Measurements from ENCODE around the gene KRTAP12-3. TPM values are rescaled to one million over a fixed set of nuclear protein-coding genes. Genes with fewer than 3 reads are reported as not detected.
"Not testable (repeated sequence)": the region's sequence is repeated elsewhere in the genome, so short reads cannot be mapped to it uniquely, and the experiment has no call there.

KRTAP12-3 gene
- total RNA-seq, 4 donors from 2014 or later = not detected

GRCh38 chr21:44684077-44684476, 26.3 kb downstream of the KRTAP12-3 start:
- TF ChIP-seq EP300 (IDR thresholded peaks at IDR 0.05) (no peak), CTCF (IDR thresholded peaks at IDR 0.05) (no peak), POLR2A (IDR thresholded peaks at IDR 0.05) (no peak)

GRCh38 chr21:44684483-44684882, 26.8 kb downstream of the KRTAP12-3 start:
- Histone ChIP-seq H3K4me1 (no peaks in the 10 kb centered on the region), H3K4me3 (no peak overlapping the region), H3K36me3 (no peaks in the 10 kb centered on the region), H3K27me3 (peaks cover 0 to 31% of the 10 kb centered on the region in 2 donors), H3K27ac (no peak overlapping the region), H3K9me3 (no peaks in the 10 kb centered on the region)
- 70 to 79% methylated on average over 6 of the region's 6 CpGs for WGBS, 2 donors
- TF ChIP-seq POLR2A (IDR thresholded peaks at IDR 0.05) = no peak
- TF ChIP-seq CTCF (IDR thresholded peaks at IDR 0.05) = no peak
- TF ChIP-seq EP300 (IDR thresholded peaks at IDR 0.05) = no peak
- no peak for DNase-seq (ENCODE audit: low spot score in 2 of 2)

More at GRCh38 chr21:44684077-44684476, 26.3 kb downstream of the KRTAP12-3 start:
- no peaks in the 10 kb centered on the region for H3K9me3 ChIP-seq
- DNase-seq (ENCODE audit: low spot score in 2 of 2) = no peak
- peaks cover 0 to 31% of the 10 kb centered on the region in 2 donors for H3K27me3 ChIP-seq
- no peaks in the 10 kb centered on the region for H3K36me3 ChIP-seq
- 77 to 85% methylated on average over 7 of the region's 7 CpGs for WGBS, 2 donors
- H3K4me3 ChIP-seq = no peak overlapping the region
- no peaks in the 10 kb centered on the region for H3K4me1 ChIP-seq
- no peak overlapping the region for H3K27ac ChIP-seq

- 93 to 98% methylated on average over 3 to 6 of the region's 6 CpGs for WGBS, 2 donors
- H3K36me3 ChIP-seq = not testable (repeated sequence)
Measured at GRCh38 chr21:44685050-44685449, 27.3 kb downstream of the KRTAP12-3 start.

GRCh38 chr21:44686000-44686781, 28.5 kb downstream of the KRTAP12-3 start:
- no peak for DNase-seq (ENCODE audit: low spot score in 2 of 2)
- H3K9me3 ChIP-seq = no peaks in the 10 kb centered on the region
- WGBS, 2 donors = 23 to 39% methylated on average over 8 to 14 of the region's 14 CpGs

More at GRCh38 chr21:44685050-44685449, 27.3 kb downstream of the KRTAP12-3 start:
- not testable (repeated sequence) for H3K4me1 ChIP-seq; H3K4me3 ChIP-seq; H3K9me3 ChIP-seq; DNase-seq (ENCODE audit: low spot score in 2 of 2); H3K27ac ChIP-seq
- peaks cover 0 to 31% of the 10 kb centered on the region in 2 donors for H3K27me3 ChIP-seq

GRCh38 chr21:44686843-44687561, 29.3 kb downstream of the KRTAP12-3 start:
- DNase-seq (ENCODE audit: low spot score in 2 of 2) = no peak
- no peak for TF ChIP-seq POLR2A (IDR thresholded peaks at IDR 0.05)
- TF ChIP-seq CTCF (IDR thresholded peaks at IDR 0.05) = no peak
- no peak for TF ChIP-seq EP300 (IDR thresholded peaks at IDR 0.05)
- Histone ChIP-seq H3K9me3 (peaks cover 0 to 1% (median 0%) of the 10 kb centered on the region in 4 donors), H3K36me3 (no peaks in the 10 kb centered on the region), H3K27ac (no peak overlapping the region), H3K27me3 (peaks cover 0 to 31% of the 10 kb centered on the region in 2 donors), H3K4me3 (no peak overlapping the region), H3K4me1 (no peaks in the 10 kb centered on the region)
- 56 to 66% methylated on average over 25 of the region's 25 CpGs for WGBS, 2 donors

More at GRCh38 chr21:44686000-44686781, 28.5 kb downstream of the KRTAP12-3 start:
- Histone ChIP-seq H3K36me3 (no peaks in the 10 kb centered on the region), H3K4me3 (no peak overlapping the region), H3K4me1 (no peaks in the 10 kb centered on the region), H3K27ac (no peak overlapping the region), H3K27me3 (peaks cover 0 to 31% of the 10 kb centered on the region in 2 donors)
- TF ChIP-seq EP300 (IDR thresholded peaks at IDR 0.05) = no peak
- TF ChIP-seq POLR2A (IDR thresholded peaks at IDR 0.05) = no peak
- no peak for TF ChIP-seq CTCF (IDR thresholded peaks at IDR 0.05)

All from tibial nerve (tissue), 4 donors.